Activated CD8-positive, alpha-beta T cell treated with anti-CD3 and anti-CD28 coated beads for 36 hours (primary cell): Measurements from ENCODE around the gene CORO1C. TPM values are rescaled to one million over a fixed set of nuclear protein-coding genes. Genes with fewer than 3 reads are reported as not detected.

Source experiments
- ATAC-seq: fragments of 200-7000 bp; cut with Tn5 transposase; one replicate; pipeline ENCODE4 v1.10.0; 2021; ENCODE audit warnings: mild to moderate bottlenecking, moderate library complexity
- CTCF ChIA-PET: fragments of 350-600 bp; sonication (Branson Sonifier 250); formaldehyde crosslinking; loops from one replicate; lab custom pipeline; 2021; ENCODE audit warnings: antibody characterized with exemption; lab: Charles Lee
- POLR2A ChIA-PET: fragments of 350-600 bp; sonication (Branson Sonifier 250); formaldehyde crosslinking; loops from one replicate; lab custom pipeline; 2021; ENCODE audit warnings: antibody characterized with exemption; lab: Charles Lee
- DNase-seq: peaks from one replicate; pipeline ENCODE4 v3.0.0-alpha.2; 2020
- H3K27ac Mint-ChIP-seq: one replicate; pipeline ENCODE4 v1.8.0; 2021; ENCODE audit warnings: mild to moderate bottlenecking, mixed read lengths
- H3K27me3 Mint-ChIP-seq: one replicate; pipeline ENCODE4 v1.8.0; 2021; ENCODE audit warnings: mixed read lengths
- H3K36me3 Mint-ChIP-seq: one replicate; pipeline ENCODE4 v1.8.0; 2021; ENCODE audit warnings: low read depth, mixed read lengths
- H3K4me1 Mint-ChIP-seq: one replicate; pipeline ENCODE4 v1.8.0; 2021; ENCODE audit warnings: low read depth, mixed read lengths
- H3K4me3 Mint-ChIP-seq: one replicate; pipeline ENCODE4 v1.8.0; 2021; ENCODE audit warnings: mild to moderate bottlenecking, moderate library complexity, mixed read lengths
- H3K9me3 Mint-ChIP-seq: one replicate; pipeline ENCODE4 v1.8.0; 2021; ENCODE audit warnings: mixed read lengths
- intact Hi-C: fragments of 100-400 bp; cut with micrococcal nuclease; formaldehyde crosslinking; loops from one replicate; pipeline ENCODE4 v1.10.0; 2022
- total RNA-seq, 2 experiments: library from RNA; stranded (reverse); gene quantifications; one replicate each; pipeline ENCODE4 v1.2.3, GENCODE V29; 2021
- TF ChIP-seq, protein P1 (sequence below): fragments of 200-600 bp; IDR thresholded peaks from one replicate; pipeline ENCODE4 v1.8.0; 2022; ENCODE audit warnings: antibody characterized with exemption, mild to moderate bottlenecking

The CORO1C gene
- total RNA-seq, 2 experiments from 2014 or later = 90.1 to 98.9 TPM

DNA sequence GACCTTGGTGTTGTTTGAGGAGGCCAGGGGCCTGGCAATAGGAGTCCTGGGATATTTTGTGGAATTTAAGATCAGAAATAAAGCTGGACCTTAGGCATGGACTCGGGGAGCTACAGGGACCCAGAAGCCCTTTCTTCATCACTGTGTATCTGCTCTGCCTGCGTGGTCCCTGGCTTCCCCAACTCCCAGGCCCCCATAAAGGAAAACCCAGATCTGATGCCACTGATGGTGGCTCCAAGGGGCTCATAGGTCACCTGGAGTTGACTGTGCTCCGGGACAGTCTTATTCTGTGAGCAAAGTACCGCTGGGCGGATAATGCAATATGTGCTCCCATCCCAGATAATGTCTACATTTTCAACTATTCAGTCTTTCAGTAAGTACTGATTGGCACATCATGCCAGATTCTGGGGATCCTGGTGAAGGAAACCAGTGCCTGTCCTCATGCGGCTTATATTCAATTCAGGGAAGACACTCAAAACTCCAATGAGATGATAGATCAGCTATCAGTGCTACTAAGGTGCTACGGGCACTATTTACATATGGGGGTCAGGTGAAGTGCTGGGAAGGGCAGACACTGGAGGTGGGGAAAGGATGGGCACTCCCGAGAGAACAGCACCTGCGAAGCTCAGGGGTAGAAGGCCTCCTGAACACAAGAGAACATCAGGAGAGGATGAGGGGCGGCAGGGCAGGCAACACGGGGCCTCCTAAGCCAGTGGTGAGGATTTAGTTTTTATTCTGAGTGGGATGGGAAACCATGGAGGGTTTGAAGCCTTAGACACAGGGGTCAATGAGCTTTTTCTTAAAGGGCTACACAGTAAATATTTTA is 92.1 kb downstream of the CORO1C start:
- CTCF ChIA-PET = interaction anchor here (0.7 to 9.1 kb wide), 6 partner anchors 11 to 72 kb away, joined by 3 to 82 read pairs (median 9); no protein-coding TSS in a partner anchor
- Mint-ChIP-seq H3K4me1 (peaks cover 37% of the 10 kb centered on the region), H3K36me3 (peaks cover under 1% of the 10 kb centered on the region), H3K27me3 (no peaks in the 10 kb centered on the region), H3K9me3 (no peaks in the 10 kb centered on the region), H3K27ac (no peak overlapping the region), H3K4me3 (no peak overlapping the region)
- DNase-seq (no peak), ATAC-seq (no peak)
- intact Hi-C loops = loop anchor here (10.0 kb wide), 1 partner anchor 456 kb away; the partner anchor contains the start of genes ALKBH2 and UNG
- TF ChIP-seq, protein P1, sequence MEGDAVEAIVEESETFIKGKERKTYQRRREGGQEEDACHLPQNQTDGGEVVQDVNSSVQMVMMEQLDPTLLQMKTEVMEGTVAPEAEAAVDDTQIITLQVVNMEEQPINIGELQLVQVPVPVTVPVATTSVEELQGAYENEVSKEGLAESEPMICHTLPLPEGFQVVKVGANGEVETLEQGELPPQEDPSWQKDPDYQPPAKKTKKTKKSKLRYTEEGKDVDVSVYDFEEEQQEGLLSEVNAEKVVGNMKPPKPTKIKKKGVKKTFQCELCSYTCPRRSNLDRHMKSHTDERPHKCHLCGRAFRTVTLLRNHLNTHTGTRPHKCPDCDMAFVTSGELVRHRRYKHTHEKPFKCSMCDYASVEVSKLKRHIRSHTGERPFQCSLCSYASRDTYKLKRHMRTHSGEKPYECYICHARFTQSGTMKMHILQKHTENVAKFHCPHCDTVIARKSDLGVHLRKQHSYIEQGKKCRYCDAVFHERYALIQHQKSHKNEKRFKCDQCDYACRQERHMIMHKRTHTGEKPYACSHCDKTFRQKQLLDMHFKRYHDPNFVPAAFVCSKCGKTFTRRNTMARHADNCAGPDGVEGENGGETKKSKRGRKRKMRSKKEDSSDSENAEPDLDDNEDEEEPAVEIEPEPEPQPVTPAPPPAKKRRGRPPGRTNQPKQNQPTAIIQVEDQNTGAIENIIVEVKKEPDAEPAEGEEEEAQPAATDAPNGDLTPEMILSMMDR = no peak
- POLR2A ChIA-PET = interaction anchor here (0.9 to 1.3 kb wide), 4 partner anchors 11 to 21 kb away, joined by 3 to 5 read pairs (median 4); no protein-coding TSS in a partner anchor

DNA sequence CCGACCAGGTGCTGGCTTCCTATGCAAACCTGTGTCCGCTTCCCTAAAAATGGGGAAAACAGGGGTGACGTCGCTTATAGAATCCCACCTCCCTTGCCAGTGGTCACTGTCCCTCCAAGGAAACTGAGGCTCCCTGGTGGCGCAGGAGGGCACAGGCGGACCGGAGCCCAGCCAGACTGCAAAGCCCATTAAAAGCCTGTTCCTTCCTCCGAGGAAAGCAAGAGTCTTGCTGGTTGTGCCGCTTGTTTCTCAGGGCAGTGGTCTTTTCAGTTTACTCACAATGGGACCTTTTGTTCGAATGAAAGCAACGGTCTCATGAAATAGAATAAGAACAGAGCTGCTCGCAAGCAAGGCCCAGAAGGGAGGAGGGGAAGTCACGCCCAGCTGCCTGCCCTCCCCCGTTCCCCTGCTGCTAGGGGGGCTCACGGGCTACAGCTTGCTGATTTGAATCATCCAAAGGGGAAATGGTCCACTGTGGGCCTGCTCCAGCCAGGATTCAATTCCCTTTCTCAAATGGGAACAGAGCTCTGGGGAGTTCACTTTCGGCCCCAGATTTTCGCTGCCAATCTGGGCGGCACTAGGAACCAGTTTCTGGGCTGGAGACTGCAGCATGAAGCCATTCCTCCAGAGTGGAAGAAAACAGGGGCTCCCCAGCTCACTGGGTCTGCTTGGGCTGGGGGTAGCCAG is 93.0 kb downstream of the CORO1C start:
- H3K4me3 Mint-ChIP-seq = no peak overlapping the region
- no peak overlapping the region for H3K27ac Mint-ChIP-seq
- DNase-seq = no peak
- peaks cover 45% of the 10 kb centered on the region for H3K4me1 Mint-ChIP-seq
- ChIA-PET CTCF (interaction anchor here (0.6 to 12.8 kb wide), 6 partner anchors 21 to 313 kb away, joined by 3 to 245 read pairs (median 14); no protein-coding TSS in a partner anchor), POLR2A (interaction anchor here (1.3 to 1.8 kb wide), 2 partner anchors 20 to 26 kb away, joined by 3 to 6 read pairs; no protein-coding TSS in a partner anchor)
- H3K36me3 Mint-ChIP-seq = no peaks in the 10 kb centered on the region
- TF ChIP-seq, protein P1 = no peak
- ATAC-seq = no peak
- intact Hi-C loops = loop anchor here (10.0 kb wide), 1 partner anchor 457 kb away; the partner anchor contains the start of genes ALKBH2 and UNG
- no peaks in the 10 kb centered on the region for H3K27me3 Mint-ChIP-seq
- no peaks in the 10 kb centered on the region for H3K9me3 Mint-ChIP-seq

DNA sequence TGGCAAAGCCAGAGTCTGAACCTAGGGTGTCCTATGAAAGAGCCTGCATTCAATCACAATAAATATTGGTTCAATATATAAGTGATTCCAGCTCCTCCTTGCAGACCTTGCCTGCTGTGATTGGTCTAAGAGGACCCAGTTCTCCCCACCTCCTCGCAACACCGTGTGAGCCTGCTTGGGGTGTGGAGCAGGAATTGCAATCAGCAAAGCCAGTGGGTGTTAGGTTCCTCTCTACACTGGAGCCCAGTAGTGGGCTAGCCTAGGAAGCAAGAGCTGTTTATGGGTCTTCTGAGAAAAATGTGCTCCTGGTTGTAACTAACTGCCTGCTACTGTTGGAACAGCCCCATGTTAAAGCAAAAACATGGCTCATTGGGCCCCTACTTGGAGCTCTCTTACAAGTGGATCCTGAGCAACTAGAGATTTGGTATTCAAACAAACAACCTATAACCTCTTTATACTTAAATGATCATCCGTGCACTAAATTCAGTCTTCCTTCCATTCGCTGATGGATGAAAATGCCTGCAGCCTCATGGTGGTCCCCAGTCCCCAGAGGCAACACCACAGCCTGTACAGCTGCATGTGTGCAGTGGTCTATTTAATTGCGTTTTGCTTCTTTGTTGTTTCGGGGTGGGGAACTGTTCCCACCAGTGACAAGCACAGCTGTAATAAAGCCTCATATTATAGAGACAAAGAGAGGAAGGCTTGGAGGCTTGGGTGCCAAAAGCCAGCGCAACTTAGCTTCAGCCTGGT is 93.9 kb downstream of the CORO1C start:
- TF ChIP-seq, protein P1 = no peak
- no peak overlapping the region for H3K27ac Mint-ChIP-seq
- no peaks in the 10 kb centered on the region for H3K9me3 Mint-ChIP-seq
- DNase-seq (no peak), ATAC-seq (no peak)
- H3K27me3 Mint-ChIP-seq = no peaks in the 10 kb centered on the region
- CTCF ChIA-PET = interaction anchor here (0.8 to 12.8 kb wide), 7 partner anchors 9 to 313 kb away, joined by 3 to 245 read pairs (median 25); no protein-coding TSS in a partner anchor
- H3K4me1 Mint-ChIP-seq = peaks cover 47% of the 10 kb centered on the region
- intact Hi-C loops = loop anchor here (10.0 kb wide), 1 partner anchor 457 kb away; the partner anchor contains the start of genes ALKBH2 and UNG
- no peaks in the 10 kb centered on the region for H3K36me3 Mint-ChIP-seq
- no peak overlapping the region for H3K4me3 Mint-ChIP-seq
- POLR2A ChIA-PET = interaction anchor here (0.9 to 13.8 kb wide), 6 partner anchors 9 to 71 kb away, joined by 4 to 225 read pairs (median 5); partner anchors contain the start of genes ISCU and SART3

DNA sequence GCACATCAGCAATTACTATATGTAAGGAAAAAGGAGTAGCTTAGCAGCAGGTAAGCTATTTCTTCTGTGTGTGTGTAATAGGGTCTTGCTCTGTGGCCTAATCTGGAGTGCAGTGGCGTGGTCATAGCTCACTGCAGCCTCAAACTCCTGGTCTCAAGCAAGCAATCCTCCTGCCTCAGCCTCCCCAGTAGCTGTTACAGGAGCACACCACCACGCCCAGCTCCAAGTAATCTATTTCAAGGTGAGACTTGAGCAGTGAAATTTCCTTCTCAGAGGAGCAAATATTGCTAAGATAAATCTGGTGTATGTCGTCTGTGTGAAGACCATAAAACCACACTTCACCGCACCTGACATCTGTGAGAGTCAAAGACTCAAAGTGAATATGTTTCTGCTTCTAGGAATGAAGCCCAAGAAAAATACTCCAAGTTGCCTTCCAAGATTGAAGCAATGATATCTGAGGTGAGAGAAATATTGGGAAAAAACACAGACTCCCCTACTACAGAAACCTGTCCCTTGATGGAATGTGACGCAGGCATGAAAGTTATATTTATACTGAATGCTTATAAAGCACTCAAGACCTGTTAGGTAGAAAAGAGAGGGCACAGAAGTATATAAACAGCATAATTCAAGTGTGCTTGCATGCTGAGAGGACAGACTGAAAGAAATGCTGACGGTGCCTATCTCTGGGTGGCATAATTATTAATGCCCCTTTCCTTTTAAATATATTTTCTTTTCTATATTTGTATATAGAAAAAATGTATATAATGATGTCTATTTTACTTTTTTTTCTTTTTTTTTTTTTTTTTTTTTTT is 95.1 kb downstream of the CORO1C start:
- TF ChIP-seq, protein P1 = no peak
- H3K4me3 Mint-ChIP-seq = peak overlapping the region; percentile 91
- peak overlapping the region; percentile 100 for H3K27ac Mint-ChIP-seq
- ATAC-seq = no peak
- POLR2A ChIA-PET = interaction anchor here (0.5 to 13.8 kb wide), 9 partner anchors 8 to 90 kb away, joined by 3 to 225 read pairs (median 4); partner anchors contain the start of genes ISCU and SART3
- peaks cover 2% of the 10 kb centered on the region for H3K9me3 Mint-ChIP-seq
- H3K27me3 Mint-ChIP-seq = no peaks in the 10 kb centered on the region
- H3K36me3 Mint-ChIP-seq = peaks cover 8% of the 10 kb centered on the region
- intact Hi-C loops = loop anchor here (10.0 kb wide), 1 partner anchor 459 kb away; the partner anchor contains the start of genes ALKBH2 and UNG
- DNase-seq = no peak
- CTCF ChIA-PET = interaction anchor here (1.3 to 12.8 kb wide), 10 partner anchors 10 to 315 kb away, joined by 3 to 245 read pairs (median 10); partner anchors contain the start of gene ISCU
- H3K4me1 Mint-ChIP-seq = peaks cover 56% of the 10 kb centered on the region
